GM23338 (cell line): ENCODE data around the gene ATXN7L1. TPM values are rescaled to one million over a fixed set of nuclear protein-coding genes. Genes with fewer than 3 reads are reported as not detected.
A peak's percentile ranks its signal among the peaks of the same experiment; 100 is the strongest.
"Not testable (repeated sequence)": the region's sequence is repeated elsewhere in the genome, so short reads cannot be mapped to it uniquely, and the experiment has no call there.

ENCODE experiments used
- ATAC-seq: fragments of 200-7000 bp; cut with Tn5 transposase; 3 replicates; pipeline ENCODE4 v1.9.1; 2020
- DNase-seq: peaks from one replicate; pipeline ENCODE4 v3.0.0-alpha.2; 2015; ENCODE audit warnings: low spot score
- H2AFZ ChIP-seq: fragments of 200-600 bp; sonication (generic); 2 replicates; pipeline ENCODE4 v1.8.0; 2016; ENCODE audit warnings: antibody characterized with exemption, mild to moderate bottlenecking, moderate library complexity
- H3F3A ChIP-seq: fragments of 200-600 bp; sonication (generic); replicated peaks from 2 replicates; pipeline ENCODE4 v1.8.0; 2017; ENCODE audit warnings: antibody characterized with exemption, mixed run types, low read depth
- H3K27ac ChIP-seq: fragments of 200-600 bp; sonication (generic); 2 replicates; pipeline ENCODE4 v1.6.1; 2016; ENCODE audit warnings: low read depth
- H3K27me3 ChIP-seq: fragments of 200-600 bp; sonication (generic); 2 replicates; pipeline ENCODE4 v1.8.0; 2016; ENCODE audit warnings: mild to moderate bottlenecking, mixed run types, moderate library complexity; ENCODE audit not compliant: insufficient read depth
- H3K36me3 ChIP-seq: fragments of 200-600 bp; sonication (generic); 2 replicates; pipeline ENCODE4 v1.8.0; 2016; ENCODE audit warnings: mild to moderate bottlenecking; ENCODE audit not compliant: insufficient read depth
- H3K4me1 ChIP-seq: fragments of 200-600 bp; sonication (generic); 2 replicates; pipeline ENCODE4 v1.8.0; 2016; ENCODE audit warnings: mild to moderate bottlenecking, moderate library complexity; ENCODE audit not compliant: insufficient read depth
- H3K4me2 ChIP-seq: fragments of 200-600 bp; sonication (generic); 2 replicates; pipeline ENCODE4 v1.7.1; 2017; ENCODE audit warnings: mixed run types
- H3K4me3 ChIP-seq: fragments of 200-600 bp; sonication (generic); 2 replicates; pipeline ENCODE4 v1.6.1; 2016; ENCODE audit warnings: mixed run types
- H3K79me2 ChIP-seq: fragments of 200-600 bp; sonication (generic); replicated peaks from 2 replicates; pipeline ENCODE4 v1.8.0; 2017; ENCODE audit warnings: mild to moderate bottlenecking; ENCODE audit not compliant: insufficient read depth
- H3K9me2 ChIP-seq: fragments of 200-600 bp; sonication (generic); 2 replicates; pipeline ENCODE4 v1.8.0; 2017; ENCODE audit not compliant: insufficient read depth
- H4K20me1 ChIP-seq: fragments of 200-600 bp; sonication (generic); replicated peaks from 2 replicates; pipeline ENCODE4 v1.8.0; 2017; ENCODE audit warnings: mild to moderate bottlenecking; ENCODE audit not compliant: insufficient read depth
- H3K27ac Mint-ChIP-seq: 2 replicates; pipeline ENCODE4 v1.8.0; 2020; ENCODE audit warnings: inconsistent platforms, mild to moderate bottlenecking, moderate library complexity, mixed read lengths
- H3K27me3 Mint-ChIP-seq: 3 replicates; pipeline ENCODE4 v1.8.0; 2022; ENCODE audit warnings: low read depth, mild to moderate bottlenecking, moderate library complexity, mixed read lengths, inconsistent platforms; ENCODE audit not compliant: insufficient read depth, poor library complexity
- H3K36me3 Mint-ChIP-seq: 3 replicates; pipeline ENCODE4 v1.8.0; 2021; ENCODE audit warnings: low read depth, mild to moderate bottlenecking, inconsistent platforms, moderate library complexity, mixed read lengths
- H3K4me1 Mint-ChIP-seq: 3 replicates; pipeline ENCODE4 v1.8.0; 2020; ENCODE audit warnings: mild to moderate bottlenecking, inconsistent platforms, mixed read lengths
- H3K4me3 Mint-ChIP-seq: 3 replicates; pipeline ENCODE4 v1.8.0; 2021; ENCODE audit warnings: moderate library complexity, mild to moderate bottlenecking, inconsistent platforms, mixed read lengths
- H3K9me3 Mint-ChIP-seq: 3 replicates; pipeline ENCODE4 v1.8.0; 2020; ENCODE audit warnings: moderate library complexity, mild to moderate bottlenecking, inconsistent platforms, mixed read lengths
- CREB1 ChIP-seq: fragments of 250-450 bp; sonication (Bioruptor Pico); IDR thresholded peaks from 2 replicates; pipeline ENCODE4 v1.5.0; 2020; ENCODE audit warnings: low read depth, mild to moderate bottlenecking, moderate library complexity
- EZH2phosphoT487 ChIP-seq: fragments of 200-600 bp; sonication (generic); IDR thresholded peaks from one replicate; pipeline ENCODE4 v1.8.1; 2018; ENCODE audit warnings: antibody characterized with exemption; ENCODE audit not compliant: unreplicated experiment
- JUNB ChIP-seq: IDR thresholded peaks from one replicate; pipeline ENCODE4 v1.6.1; 2016; ENCODE audit warnings: antibody characterized with exemption; ENCODE audit not compliant: unreplicated experiment
- NANOG ChIP-seq: IDR thresholded peaks from 2 replicates; pipeline ENCODE4 v1.6.1; 2016; ENCODE audit warnings: antibody characterized with exemption, borderline replicate concordance
- POLR2AphosphoS5 ChIP-seq: IDR thresholded peaks from 2 replicates; pipeline ENCODE4 v1.6.1; 2016; ENCODE audit warnings: antibody characterized with exemption, low read depth
- STAT1 ChIP-seq: IDR thresholded peaks from one replicate; pipeline ENCODE4 v1.6.1; 2016; ENCODE audit warnings: antibody characterized with exemption; ENCODE audit not compliant: unreplicated experiment
- ZNF114 ChIP-seq: fragments of 250-450 bp; sonication (Bioruptor Pico); IDR thresholded peaks from 2 replicates; pipeline ENCODE4 v1.5.0; 2020; ENCODE audit warnings: mild to moderate bottlenecking, moderate library complexity
- ZNF331 ChIP-seq: fragments of 250-450 bp; sonication (Bioruptor Pico); IDR thresholded peaks from 2 replicates; pipeline ENCODE4 v1.5.0; 2020; ENCODE audit warnings: low read depth, mild to moderate bottlenecking, moderate library complexity
- polyA plus RNA-seq: library from polyadenylated mRNA; unstranded; fragments of >200 nt; fragmentation: Nextera tagmentation; extraction: Ambion mirVana; gene quantifications from 2 replicates; pipeline ENCODE4 v1.2.1, GENCODE V29; 2016
- total RNA-seq: library from RNA; depleted of rRNA; stranded (reverse); fragments of >200 nt; shearing (Covaris generic); gene quantifications from 2 replicates; pipeline ENCODE4 v1.2.3, GENCODE V29; 2014
- TF ChIP-seq, protein P1 (sequence below): IDR thresholded peaks from one replicate; pipeline ENCODE4 v1.6.1; 2018; ENCODE audit warnings: antibody characterized with exemption; ENCODE audit not compliant: unreplicated experiment
- TF ChIP-seq, protein P2 (sequence below): fragments of 250-450 bp; sonication (Bioruptor Pico); IDR thresholded peaks from 2 replicates; pipeline ENCODE4 v1.5.0; 2020; ENCODE audit warnings: mild to moderate bottlenecking, moderate library complexity
- TF ChIP-seq, protein P3 (sequence below), 2 experiments: fragments of 200-600 bp in 1 of 2; sonication (generic) in 1 of 2; conservative IDR thresholded peaks; 2 replicates each; pipeline versions ENCODE4 v1.5.1 to v1.6.1; 2016 to 2017; ENCODE audit warnings: antibody characterized with exemption in 2 of 2, low read depth in 2 of 2, mild to moderate bottlenecking in 2 of 2, moderate library complexity in 1 of 2

ATXN7L1 gene
- total and polyA plus RNA-seq, 2 experiments from 2014 or later, result 22.8 to 29.8 TPM

DNA sequence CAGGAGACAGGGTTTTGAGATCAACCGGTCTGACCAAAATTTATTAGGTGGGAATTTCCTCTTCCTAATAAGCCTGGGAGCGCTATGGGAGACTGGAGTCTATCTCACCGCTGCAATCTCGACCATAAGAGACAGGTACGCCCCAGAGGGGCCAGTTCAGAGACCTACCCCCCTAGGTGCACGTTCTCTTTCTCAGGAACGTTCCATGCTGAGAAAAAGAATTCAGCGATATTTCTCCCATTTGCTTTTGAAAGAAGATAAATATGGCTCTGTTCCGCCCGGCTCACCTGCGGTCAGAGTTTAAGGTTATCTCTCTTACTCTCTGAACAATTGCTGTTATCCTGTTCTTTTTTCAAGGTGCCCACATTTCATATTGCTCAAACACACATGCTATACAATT lies 179.2 kb downstream of the ATXN7L1 start:
- not testable (repeated sequence) for H3K79me2 ChIP-seq, H3K9me3 Mint-ChIP-seq, H3K9me2 ChIP-seq, H2AFZ ChIP-seq, H3K27me3 ChIP-seq, DNase-seq, H4K20me1 ChIP-seq, H3K36me3 ChIP-seq
- Mint-ChIP-seq H3K36me3 (peaks cover 13% of the 10 kb centered on the region; the same call in 2 of the 3 replicates), H3K4me1 (peaks cover 61% of the 10 kb centered on the region), H3K4me3 (peak overlapping the region; percentile 50), H3K27me3 (peaks cover 13% of the 10 kb centered on the region), H3K27ac (peak overlapping the region; percentile 93)
- peak; percentile 25; the same call in 2 of the 3 replicates for ATAC-seq
- Histone ChIP-seq H3K27ac (peak overlapping the region; percentile 98), H3K4me2 (peak overlapping the region; percentile 69), H3K4me3 (peak overlapping the region; percentile 12), H3F3A (peaks cover 16% of the 10 kb centered on the region), H3K4me1 (peaks cover 60% of the 10 kb centered on the region)
- peak; percentile 66; the same call in 1 of the 2 replicates for TF ChIP-seq NANOG

DNA sequence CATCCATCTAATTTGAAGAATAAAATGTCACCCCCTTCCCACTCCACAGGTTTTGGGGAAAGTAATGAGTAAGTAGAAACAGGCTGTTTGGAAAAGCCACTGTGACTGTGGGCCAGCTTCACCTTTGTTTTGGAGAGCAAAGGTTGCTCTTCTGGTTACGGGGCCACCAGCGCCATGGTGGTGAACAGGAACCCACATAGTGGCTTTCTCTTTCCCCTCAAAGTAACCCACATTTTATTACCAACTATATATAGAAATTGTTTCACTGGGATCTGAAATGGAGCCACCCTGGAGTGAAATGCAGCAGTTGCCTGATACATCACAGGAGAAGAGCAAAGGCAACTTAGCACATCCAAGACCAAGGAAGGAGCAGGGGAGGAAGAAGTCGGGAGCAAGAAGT lies 182.8 kb downstream of the ATXN7L1 start:
- H3K27me3 ChIP-seq, result no peaks in the 10 kb centered on the region
- peaks cover 60% of the 10 kb centered on the region for H3K4me1 ChIP-seq
- no peak overlapping the region for H3K27ac ChIP-seq
- H3K4me3 ChIP-seq, result no peak overlapping the region
- H3F3A ChIP-seq, result peaks cover 24% of the 10 kb centered on the region
- H3K27ac Mint-ChIP-seq, result no peak overlapping the region
- no peak overlapping the region for H3K4me3 Mint-ChIP-seq
- DNase-seq (no peak), ATAC-seq (no peak)
- H3K36me3 Mint-ChIP-seq, result peaks cover 13% of the 10 kb centered on the region; the same call in 2 of the 3 replicates
- H3K36me3 ChIP-seq, result no peaks in the 10 kb centered on the region
- H3K9me3 Mint-ChIP-seq, result no peaks in the 10 kb centered on the region
- no peaks in the 10 kb centered on the region for H3K9me2 ChIP-seq
- no peak overlapping the region for H3K4me2 ChIP-seq
- H3K4me1 Mint-ChIP-seq, result peaks cover 77% of the 10 kb centered on the region
- H3K27me3 Mint-ChIP-seq, result peaks cover 23% of the 10 kb centered on the region
- H4K20me1 ChIP-seq, result no peaks in the 10 kb centered on the region
- peaks cover 2% of the 10 kb centered on the region for H3K79me2 ChIP-seq
- no peak overlapping the region for H2AFZ ChIP-seq
- TF ChIP-seq JUNB (no peak), NANOG (no peak), ZNF114 (CRISPR knock-in tag) (no peak), ZNF331 (no peak), STAT1 (no peak), EZH2phosphoT487 (no peak), CREB1 (no peak), POLR2AphosphoS5 (no peak)
- TF ChIP-seq, protein P1, sequence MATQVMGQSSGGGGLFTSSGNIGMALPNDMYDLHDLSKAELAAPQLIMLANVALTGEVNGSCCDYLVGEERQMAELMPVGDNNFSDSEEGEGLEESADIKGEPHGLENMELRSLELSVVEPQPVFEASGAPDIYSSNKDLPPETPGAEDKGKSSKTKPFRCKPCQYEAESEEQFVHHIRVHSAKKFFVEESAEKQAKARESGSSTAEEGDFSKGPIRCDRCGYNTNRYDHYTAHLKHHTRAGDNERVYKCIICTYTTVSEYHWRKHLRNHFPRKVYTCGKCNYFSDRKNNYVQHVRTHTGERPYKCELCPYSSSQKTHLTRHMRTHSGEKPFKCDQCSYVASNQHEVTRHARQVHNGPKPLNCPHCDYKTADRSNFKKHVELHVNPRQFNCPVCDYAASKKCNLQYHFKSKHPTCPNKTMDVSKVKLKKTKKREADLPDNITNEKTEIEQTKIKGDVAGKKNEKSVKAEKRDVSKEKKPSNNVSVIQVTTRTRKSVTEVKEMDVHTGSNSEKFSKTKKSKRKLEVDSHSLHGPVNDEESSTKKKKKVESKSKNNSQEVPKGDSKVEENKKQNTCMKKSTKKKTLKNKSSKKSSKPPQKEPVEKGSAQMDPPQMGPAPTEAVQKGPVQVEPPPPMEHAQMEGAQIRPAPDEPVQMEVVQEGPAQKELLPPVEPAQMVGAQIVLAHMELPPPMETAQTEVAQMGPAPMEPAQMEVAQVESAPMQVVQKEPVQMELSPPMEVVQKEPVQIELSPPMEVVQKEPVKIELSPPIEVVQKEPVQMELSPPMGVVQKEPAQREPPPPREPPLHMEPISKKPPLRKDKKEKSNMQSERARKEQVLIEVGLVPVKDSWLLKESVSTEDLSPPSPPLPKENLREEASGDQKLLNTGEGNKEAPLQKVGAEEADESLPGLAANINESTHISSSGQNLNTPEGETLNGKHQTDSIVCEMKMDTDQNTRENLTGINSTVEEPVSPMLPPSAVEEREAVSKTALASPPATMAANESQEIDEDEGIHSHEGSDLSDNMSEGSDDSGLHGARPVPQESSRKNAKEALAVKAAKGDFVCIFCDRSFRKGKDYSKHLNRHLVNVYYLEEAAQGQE, result no peak
- TF ChIP-seq, protein P2, sequence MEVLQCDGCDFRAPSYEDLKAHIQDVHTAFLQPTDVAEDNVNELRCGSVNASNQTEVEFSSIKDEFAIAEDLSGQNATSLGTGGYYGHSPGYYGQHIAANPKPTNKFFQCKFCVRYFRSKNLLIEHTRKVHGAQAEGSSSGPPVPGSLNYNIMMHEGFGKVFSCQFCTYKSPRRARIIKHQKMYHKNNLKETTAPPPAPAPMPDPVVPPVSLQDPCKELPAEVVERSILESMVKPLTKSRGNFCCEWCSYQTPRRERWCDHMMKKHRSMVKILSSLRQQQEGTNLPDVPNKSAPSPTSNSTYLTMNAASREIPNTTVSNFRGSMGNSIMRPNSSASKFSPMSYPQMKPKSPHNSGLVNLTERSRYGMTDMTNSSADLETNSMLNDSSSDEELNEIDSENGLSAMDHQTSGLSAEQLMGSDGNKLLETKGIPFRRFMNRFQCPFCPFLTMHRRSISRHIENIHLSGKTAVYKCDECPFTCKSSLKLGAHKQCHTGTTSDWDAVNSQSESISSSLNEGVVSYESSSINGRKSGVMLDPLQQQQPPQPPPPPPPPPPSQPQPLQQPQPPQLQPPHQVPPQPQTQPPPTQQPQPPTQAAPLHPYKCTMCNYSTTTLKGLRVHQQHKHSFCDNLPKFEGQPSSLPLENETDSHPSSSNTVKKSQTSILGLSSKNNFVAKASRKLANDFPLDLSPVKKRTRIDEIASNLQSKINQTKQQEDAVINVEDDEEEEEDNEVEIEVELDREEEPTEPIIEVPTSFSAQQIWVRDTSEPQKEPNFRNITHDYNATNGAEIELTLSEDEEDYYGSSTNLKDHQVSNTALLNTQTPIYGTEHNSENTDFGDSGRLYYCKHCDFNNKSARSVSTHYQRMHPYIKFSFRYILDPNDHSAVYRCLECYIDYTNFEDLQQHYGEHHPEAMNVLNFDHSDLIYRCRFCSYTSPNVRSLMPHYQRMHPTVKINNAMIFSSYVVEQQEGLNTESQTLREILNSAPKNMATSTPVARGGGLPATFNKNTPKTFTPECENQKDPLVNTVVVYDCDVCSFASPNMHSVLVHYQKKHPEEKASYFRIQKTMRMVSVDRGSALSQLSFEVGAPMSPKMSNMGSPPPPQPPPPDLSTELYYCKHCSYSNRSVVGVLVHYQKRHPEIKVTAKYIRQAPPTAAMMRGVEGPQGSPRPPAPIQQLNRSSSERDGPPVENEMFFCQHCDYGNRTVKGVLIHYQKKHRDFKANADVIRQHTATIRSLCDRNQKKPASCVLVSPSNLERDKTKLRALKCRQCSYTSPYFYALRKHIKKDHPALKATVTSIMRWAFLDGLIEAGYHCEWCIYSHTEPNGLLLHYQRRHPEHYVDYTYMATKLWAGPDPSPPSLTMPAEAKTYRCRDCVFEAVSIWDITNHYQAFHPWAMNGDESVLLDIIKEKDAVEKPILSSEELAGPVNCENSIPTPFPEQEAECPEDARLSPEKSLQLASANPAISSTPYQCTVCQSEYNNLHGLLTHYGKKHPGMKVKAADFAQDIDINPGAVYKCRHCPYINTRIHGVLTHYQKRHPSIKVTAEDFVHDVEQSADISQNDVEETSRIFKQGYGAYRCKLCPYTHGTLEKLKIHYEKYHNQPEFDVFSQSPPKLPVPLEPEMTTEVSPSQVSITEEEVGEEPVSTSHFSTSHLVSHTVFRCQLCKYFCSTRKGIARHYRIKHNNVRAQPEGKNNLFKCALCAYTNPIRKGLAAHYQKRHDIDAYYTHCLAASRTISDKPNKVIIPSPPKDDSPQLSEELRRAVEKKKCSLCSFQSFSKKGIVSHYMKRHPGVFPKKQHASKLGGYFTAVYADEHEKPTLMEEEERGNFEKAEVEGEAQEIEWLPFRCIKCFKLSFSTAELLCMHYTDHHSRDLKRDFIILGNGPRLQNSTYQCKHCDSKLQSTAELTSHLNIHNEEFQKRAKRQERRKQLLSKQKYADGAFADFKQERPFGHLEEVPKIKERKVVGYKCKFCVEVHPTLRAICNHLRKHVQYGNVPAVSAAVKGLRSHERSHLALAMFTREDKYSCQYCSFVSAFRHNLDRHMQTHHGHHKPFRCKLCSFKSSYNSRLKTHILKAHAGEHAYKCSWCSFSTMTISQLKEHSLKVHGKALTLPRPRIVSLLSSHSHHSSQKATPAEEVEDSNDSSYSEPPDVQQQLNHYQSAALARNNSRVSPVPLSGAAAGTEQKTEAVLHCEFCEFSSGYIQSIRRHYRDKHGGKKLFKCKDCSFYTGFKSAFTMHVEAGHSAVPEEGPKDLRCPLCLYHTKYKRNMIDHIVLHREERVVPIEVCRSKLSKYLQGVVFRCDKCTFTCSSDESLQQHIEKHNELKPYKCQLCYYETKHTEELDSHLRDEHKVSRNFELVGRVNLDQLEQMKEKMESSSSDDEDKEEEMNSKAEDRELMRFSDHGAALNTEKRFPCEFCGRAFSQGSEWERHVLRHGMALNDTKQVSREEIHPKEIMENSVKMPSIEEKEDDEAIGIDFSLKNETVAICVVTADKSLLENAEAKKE (CRISPR knock-in tag), result no peak
- TF ChIP-seq, protein P3, sequence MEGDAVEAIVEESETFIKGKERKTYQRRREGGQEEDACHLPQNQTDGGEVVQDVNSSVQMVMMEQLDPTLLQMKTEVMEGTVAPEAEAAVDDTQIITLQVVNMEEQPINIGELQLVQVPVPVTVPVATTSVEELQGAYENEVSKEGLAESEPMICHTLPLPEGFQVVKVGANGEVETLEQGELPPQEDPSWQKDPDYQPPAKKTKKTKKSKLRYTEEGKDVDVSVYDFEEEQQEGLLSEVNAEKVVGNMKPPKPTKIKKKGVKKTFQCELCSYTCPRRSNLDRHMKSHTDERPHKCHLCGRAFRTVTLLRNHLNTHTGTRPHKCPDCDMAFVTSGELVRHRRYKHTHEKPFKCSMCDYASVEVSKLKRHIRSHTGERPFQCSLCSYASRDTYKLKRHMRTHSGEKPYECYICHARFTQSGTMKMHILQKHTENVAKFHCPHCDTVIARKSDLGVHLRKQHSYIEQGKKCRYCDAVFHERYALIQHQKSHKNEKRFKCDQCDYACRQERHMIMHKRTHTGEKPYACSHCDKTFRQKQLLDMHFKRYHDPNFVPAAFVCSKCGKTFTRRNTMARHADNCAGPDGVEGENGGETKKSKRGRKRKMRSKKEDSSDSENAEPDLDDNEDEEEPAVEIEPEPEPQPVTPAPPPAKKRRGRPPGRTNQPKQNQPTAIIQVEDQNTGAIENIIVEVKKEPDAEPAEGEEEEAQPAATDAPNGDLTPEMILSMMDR (conservative IDR thresholded peaks at IDR 0.05; ENCODE audit: low read depth in 2 of 2), result no peak
